ENCODE measurements around the gene DHX29. TPM values are rescaled to one million over a fixed set of nuclear protein-coding genes. Genes with fewer than 3 reads are reported as not detected.

DHX29 gene
- total and polyA plus RNA-seq, 2 experiments from 2014 or later: 32.9 to 46.5 TPM

DNA sequence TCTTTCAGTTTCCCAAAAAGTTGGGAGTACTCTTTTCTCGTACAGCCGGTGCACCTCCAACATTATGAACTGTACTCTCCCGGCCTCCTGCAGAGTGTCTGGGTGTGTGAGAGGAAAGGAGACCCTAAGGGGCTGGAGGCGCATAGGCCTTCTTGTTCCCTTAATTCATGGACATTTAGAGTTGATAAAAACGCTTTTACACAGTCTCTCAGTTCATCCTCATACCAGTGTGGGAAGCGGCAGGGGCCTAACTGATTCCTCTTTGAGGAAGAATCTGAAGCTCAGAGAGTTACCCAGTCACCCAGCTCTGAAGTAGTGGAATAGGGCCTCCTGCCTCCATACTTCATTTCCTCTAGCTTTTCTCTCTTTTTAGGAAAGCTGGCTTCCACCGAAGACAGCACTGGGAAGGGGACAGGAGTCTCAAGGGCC, 83.7 kb downstream of the DHX29 start:
- no peak for TF ChIP-seq EZH2 (IDR thresholded peaks at IDR 0.05; ENCODE audit: borderline replicate concordance)
- TF ChIP-seq EZH2phosphoT487 (IDR thresholded peaks at IDR 0.05; ENCODE audit: low read depth, severe bottlenecking, unreplicated experiment): no peak
- TF ChIP-seq, protein P1, sequence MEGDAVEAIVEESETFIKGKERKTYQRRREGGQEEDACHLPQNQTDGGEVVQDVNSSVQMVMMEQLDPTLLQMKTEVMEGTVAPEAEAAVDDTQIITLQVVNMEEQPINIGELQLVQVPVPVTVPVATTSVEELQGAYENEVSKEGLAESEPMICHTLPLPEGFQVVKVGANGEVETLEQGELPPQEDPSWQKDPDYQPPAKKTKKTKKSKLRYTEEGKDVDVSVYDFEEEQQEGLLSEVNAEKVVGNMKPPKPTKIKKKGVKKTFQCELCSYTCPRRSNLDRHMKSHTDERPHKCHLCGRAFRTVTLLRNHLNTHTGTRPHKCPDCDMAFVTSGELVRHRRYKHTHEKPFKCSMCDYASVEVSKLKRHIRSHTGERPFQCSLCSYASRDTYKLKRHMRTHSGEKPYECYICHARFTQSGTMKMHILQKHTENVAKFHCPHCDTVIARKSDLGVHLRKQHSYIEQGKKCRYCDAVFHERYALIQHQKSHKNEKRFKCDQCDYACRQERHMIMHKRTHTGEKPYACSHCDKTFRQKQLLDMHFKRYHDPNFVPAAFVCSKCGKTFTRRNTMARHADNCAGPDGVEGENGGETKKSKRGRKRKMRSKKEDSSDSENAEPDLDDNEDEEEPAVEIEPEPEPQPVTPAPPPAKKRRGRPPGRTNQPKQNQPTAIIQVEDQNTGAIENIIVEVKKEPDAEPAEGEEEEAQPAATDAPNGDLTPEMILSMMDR (IDR thresholded peaks at IDR 0.05; ENCODE audit: poor library complexity): no peak
- Histone ChIP-seq H4K20me1 (ENCODE audit: insufficient read depth, poor library complexity, severe bottlenecking) (no peaks in the 10 kb centered on the region), H3K4me1 (ENCODE audit: insufficient read depth) (peaks cover 30% of the 10 kb centered on the region), H3K27me3 (peaks cover 97% of the 10 kb centered on the region), H3K79me2 (no peaks in the 10 kb centered on the region), H3K9me2 (replicated peaks; ENCODE audit: insufficient read depth) (no peaks in the 10 kb centered on the region), H3K4me2 (peak overlapping the region; percentile 72), H2AFZ (peak overlapping the region; percentile 63), H3K4me3 (no peak overlapping the region), H3K9me3 (ENCODE audit: low read depth) (no peaks in the 10 kb centered on the region), H3K27ac (no peak overlapping the region), H3K36me3 (replicated peaks; ENCODE audit: insufficient read depth, low read depth) (no peaks in the 10 kb centered on the region)
- DNase-seq (ENCODE audit: low spot score): no peak
- WGBS (ENCODE audit: low lambda C conversion rate, missing lambda C conversion rate): 50% methylated on average over 7 of the region's 7 CpGs

GRCh38 chr5:55222985-55223811, 84.3 kb downstream of the DHX29 start:
- DNase-seq (ENCODE audit: low spot score): peak; percentile 28
- peak overlapping the region; percentile 63 for H2AFZ ChIP-seq
- H3K9me2 ChIP-seq (replicated peaks; ENCODE audit: insufficient read depth): no peaks in the 10 kb centered on the region
- no peaks in the 10 kb centered on the region for H3K79me2 ChIP-seq
- no peaks in the 10 kb centered on the region for H3K36me3 ChIP-seq (replicated peaks; ENCODE audit: insufficient read depth, low read depth)
- H3K9me3 ChIP-seq (ENCODE audit: low read depth): no peaks in the 10 kb centered on the region
- TF ChIP-seq, protein P1 (IDR thresholded peaks at IDR 0.05; ENCODE audit: poor library complexity): no peak
- TF ChIP-seq EZH2 (IDR thresholded peaks at IDR 0.05; ENCODE audit: borderline replicate concordance) (peak; percentile 99), EZH2phosphoT487 (IDR thresholded peaks at IDR 0.05; ENCODE audit: low read depth, severe bottlenecking, unreplicated experiment) (peak; percentile 37)
- H3K4me2 ChIP-seq: peak overlapping the region; percentile 72
- peaks cover 93% of the 10 kb centered on the region for H3K27me3 ChIP-seq
- no peak overlapping the region for H3K4me3 ChIP-seq
- no peaks in the 10 kb centered on the region for H4K20me1 ChIP-seq (ENCODE audit: insufficient read depth, poor library complexity, severe bottlenecking)
- H3K4me1 ChIP-seq (ENCODE audit: insufficient read depth): peaks cover 30% of the 10 kb centered on the region
- no peak overlapping the region for H3K27ac ChIP-seq
- 5% methylated on average over 58 of the region's 61 CpGs for WGBS (ENCODE audit: low lambda C conversion rate, missing lambda C conversion rate)

DNA sequence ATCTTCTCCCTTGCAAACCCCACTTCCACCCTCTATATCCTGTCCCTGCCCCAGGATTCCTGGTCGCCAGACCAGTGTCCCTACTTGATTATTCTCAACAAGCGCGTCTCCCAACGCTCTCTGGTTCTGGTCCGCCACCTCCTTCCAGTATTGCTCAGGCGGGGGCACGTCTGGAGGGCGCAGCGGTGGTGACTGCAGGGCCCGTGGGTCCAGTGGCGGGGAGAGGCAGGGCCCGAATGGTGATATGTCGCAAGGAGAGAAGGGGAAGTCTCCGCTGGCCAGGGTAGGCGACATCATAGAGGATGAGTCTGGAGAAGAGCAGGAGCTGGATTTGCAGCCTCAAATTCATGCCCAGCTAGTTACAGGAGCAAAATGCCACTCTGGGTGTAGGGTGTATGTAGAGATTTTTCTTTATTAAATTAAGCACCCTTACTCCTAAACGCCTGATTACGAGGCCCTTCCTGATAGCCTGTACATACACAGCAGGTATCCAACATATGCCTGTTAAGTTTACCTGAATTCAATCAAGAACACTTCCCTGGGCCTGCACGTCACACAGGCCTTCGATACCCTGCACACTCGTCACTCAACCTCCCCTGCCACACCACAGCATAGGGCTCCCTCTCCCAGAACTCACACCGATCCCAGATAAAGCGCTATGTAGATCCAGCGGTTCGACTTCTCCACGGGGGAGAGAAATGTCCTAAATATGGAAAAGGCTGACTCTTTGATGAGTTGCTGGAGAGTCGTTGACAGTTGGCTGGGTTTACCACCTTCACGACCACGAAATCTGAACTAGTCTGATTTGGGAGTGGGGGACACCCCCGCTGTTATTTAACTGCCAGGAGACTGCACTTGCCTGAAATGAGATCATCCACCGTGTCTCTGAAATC, 85.2 kb downstream of the DHX29 start:
- DNase-seq (ENCODE audit: low spot score): no peak
- H3K9me3 ChIP-seq (ENCODE audit: low read depth): no peaks in the 10 kb centered on the region
- no peak overlapping the region for H2AFZ ChIP-seq
- peak; percentile 29 for TF ChIP-seq EZH2phosphoT487 (IDR thresholded peaks at IDR 0.05; ENCODE audit: low read depth, severe bottlenecking, unreplicated experiment)
- TF ChIP-seq, protein P1 (IDR thresholded peaks at IDR 0.05; ENCODE audit: poor library complexity): no peak
- no peaks in the 10 kb centered on the region for H4K20me1 ChIP-seq (ENCODE audit: insufficient read depth, poor library complexity, severe bottlenecking)
- H3K4me2 ChIP-seq: peak overlapping the region; percentile 72
- H3K27me3 ChIP-seq: peaks cover 89% of the 10 kb centered on the region
- no peak overlapping the region for H3K4me3 ChIP-seq
- no peaks in the 10 kb centered on the region for H3K36me3 ChIP-seq (replicated peaks; ENCODE audit: insufficient read depth, low read depth)
- no peak overlapping the region for H3K27ac ChIP-seq
- peaks cover 25% of the 10 kb centered on the region for H3K4me1 ChIP-seq (ENCODE audit: insufficient read depth)
- no peaks in the 10 kb centered on the region for H3K9me2 ChIP-seq (replicated peaks; ENCODE audit: insufficient read depth)
- WGBS (ENCODE audit: low lambda C conversion rate, missing lambda C conversion rate): 22% methylated on average over 30 of the region's 30 CpGs
- no peaks in the 10 kb centered on the region for H3K79me2 ChIP-seq

All from hepatocyte (in vitro differentiated cells).